CD14-positive monocyte (primary cell): ENCODE results near the gene RFX4. TPM values are rescaled to one million over a fixed set of nuclear protein-coding genes. Genes with fewer than 3 reads are reported as not detected.

Experiments used
- DNase-seq, 3 donors: peaks; one replicate each; pipeline ENCODE4 v3.0.0-alpha.2; 2011 to 2022
- H2AFZ ChIP-seq: 2 replicates; pipeline ENCODE4 v1.6.0; 2012; ENCODE audit warnings: mild to moderate bottlenecking, low read depth, low read length, inconsistent platforms; ENCODE audit not compliant: insufficient read depth, poor library complexity, severe bottlenecking
- H3K27ac ChIP-seq, 2 donors: 1 replicate in 1 of 2; 2 replicates in 1 of 2; pipeline ENCODE4 v1.5.1; 2012 to 2013; ENCODE audit warnings: low read length in 2 of 2, control low read depth in 1 of 2, inconsistent platforms in 1 of 2, low read depth in 1 of 2, mild to moderate bottlenecking in 1 of 2
- H3K27me3 ChIP-seq, 2 donors: one replicate each; pipeline versions ENCODE4 v1.6.0 to v1.6.1; 2011 to 2013; ENCODE audit warnings: low read length in 2 of 2; ENCODE audit not compliant: control insufficient read depth in 2 of 2, insufficient read depth in 2 of 2
- H3K36me3 ChIP-seq, 2 donors: replicated peaks in 1 of 2; 1 replicate in 1 of 2; 2 replicates in 1 of 2; pipeline versions ENCODE4 v1.5.1 to v1.6.1; 2012 to 2013; ENCODE audit warnings: low read length in 2 of 2, control low read depth in 1 of 2, inconsistent platforms in 1 of 2, mild to moderate bottlenecking in 1 of 2; ENCODE audit not compliant: insufficient read depth in 2 of 2, control insufficient read depth in 1 of 2
- H3K4me1 ChIP-seq, 2 donors: 1 replicate in 1 of 2; 2 replicates in 1 of 2; pipeline versions ENCODE4 v1.5.1 to v1.6.1; 2012 to 2013; ENCODE audit warnings: low read length in 2 of 2, control low read depth in 1 of 2, inconsistent platforms in 1 of 2, mild to moderate bottlenecking in 1 of 2, moderate library complexity in 1 of 2; ENCODE audit not compliant: insufficient read depth in 2 of 2, control insufficient read depth in 1 of 2
- H3K4me2 ChIP-seq: replicated peaks from 2 replicates; pipeline ENCODE3; 2012; ENCODE audit warnings: low read length, moderate library complexity, mild to moderate bottlenecking; ENCODE audit not compliant: poor library complexity, severe bottlenecking; ENCODE audit errors: extremely low read depth
- H3K4me3 ChIP-seq, 3 experiments: fragments of 200-600 bp in 1 of 3; sonication (generic) in 1 of 3; replicated peaks in 1 of 3; 1 replicate in 2 of 3; 2 replicates in 1 of 3; pipeline ENCODE4 v1.5.1; 2011 to 2013; ENCODE audit warnings: low read length in 3 of 3, mild to moderate bottlenecking in 3 of 3, control low read depth in 2 of 3, low read depth in 2 of 3, inconsistent platforms in 1 of 3, moderate library complexity in 1 of 3
- H3K79me2 ChIP-seq: 2 replicates; pipeline ENCODE4 v1.6.0; 2012; ENCODE audit warnings: mild to moderate bottlenecking, control low read depth, inconsistent platforms, low read length, moderate library complexity; ENCODE audit not compliant: insufficient read depth
- H3K9ac ChIP-seq: 2 replicates; pipeline ENCODE4 v1.6.0; 2017; ENCODE audit warnings: low read length, mild to moderate bottlenecking; ENCODE audit not compliant: insufficient read depth, poor library complexity, severe bottlenecking
- H3K9me3 ChIP-seq, 2 donors: replicated peaks in 1 of 2; 1 replicate in 1 of 2; 2 replicates in 1 of 2; pipeline versions ENCODE4 v1.5.1 to v1.6.1; 2012 to 2013; ENCODE audit warnings: low read length in 2 of 2, control low read depth in 1 of 2; ENCODE audit not compliant: control insufficient read depth in 1 of 2, insufficient read depth in 1 of 2
- H4K20me1 ChIP-seq: 2 replicates; pipeline ENCODE4 v1.6.0; 2012; ENCODE audit warnings: mild to moderate bottlenecking, low read length, control low read depth, moderate library complexity; ENCODE audit not compliant: insufficient read depth
- H3K27ac Mint-ChIP-seq, 7 donors: one replicate each; pipeline ENCODE4 v1.8.0; 2020; ENCODE audit warnings: mild to moderate bottlenecking in 7 of 7, mixed read lengths in 7 of 7, moderate library complexity in 6 of 7, inconsistent platforms in 2 of 7
- H3K27me3 Mint-ChIP-seq, 3 donors: one replicate each; pipeline ENCODE4 v1.8.0; 2021 to 2022; ENCODE audit warnings: low read depth in 3 of 3, mild to moderate bottlenecking in 3 of 3, mixed read lengths in 3 of 3, moderate library complexity in 3 of 3, inconsistent platforms in 1 of 3
- H3K36me3 Mint-ChIP-seq, 2 donors: one replicate each; pipeline ENCODE4 v1.8.0; 2020; ENCODE audit warnings: mixed read lengths in 2 of 2, inconsistent platforms in 1 of 2, mild to moderate bottlenecking in 1 of 2
- H3K4me1 Mint-ChIP-seq: one replicate; pipeline ENCODE4 v1.8.0; 2020; ENCODE audit warnings: mild to moderate bottlenecking, mixed read lengths
- H3K4me3 Mint-ChIP-seq, 2 donors: one replicate each; pipeline ENCODE4 v1.8.0; 2020; ENCODE audit warnings: mild to moderate bottlenecking in 2 of 2, mixed read lengths in 2 of 2, moderate library complexity in 1 of 2
- H3K9me3 Mint-ChIP-seq, 7 donors: one replicate each; pipeline ENCODE4 v1.8.0; 2020 to 2022; ENCODE audit warnings: mixed read lengths in 7 of 7, mild to moderate bottlenecking in 6 of 7, moderate library complexity in 6 of 7, inconsistent platforms in 2 of 7
- CTCF ChIP-seq: fragments of 200-600 bp; IDR thresholded peaks from one replicate; pipeline ENCODE4 v1.8.0; 2022; ENCODE audit warnings: antibody characterized with exemption, mild to moderate bottlenecking
- WGBS: methylation state at CpG from one replicate; pipeline ENCODE4 v1.1.5; 2013; ENCODE audit warnings: missing lambda C conversion rate; ENCODE audit not compliant: insufficient coverage; 5-methylcytosine and 5-hydroxymethylcytosine counted together
- intact Hi-C, 2 donors: fragments of 100-400 bp; cut with micrococcal nuclease; formaldehyde crosslinking; loops; one replicate each; pipeline versions ENCODE4 v1.15.0 to v1.15.1; 2023
- polyA plus RNA-seq, 3 donors: library from polyadenylated mRNA; depleted of rRNA in 1 of 3; unstranded in 2 of 3; stranded (reverse) in 1 of 3; fragments of 300-500 nt in 2 of 3; fragments of >200 nt in 1 of 3; fragmentation: Illumina TruSeq in 2 of 3; gene quantifications; 1 replicate in 2 of 3; 2 replicates in 1 of 3; pipeline ENCODE4 v1.2.3, GENCODE V29; 2012 to 2021

RFX4 gene
- polyA plus RNA-seq, 3 donors: not detected

GRCh38 chr12:106769078-106769477, 186.3 kb downstream of the RFX4 start:
- Histone ChIP-seq H4K20me1 (no peaks in the 10 kb centered on the region), H3K4me2 (no peak overlapping the region), H3K27ac (no peak overlapping the region), H3K27me3 (peaks cover 37 to 41% of the 10 kb centered on the region in 2 donors), H3K4me1 (peaks cover 5 to 8% of the 10 kb centered on the region in 2 donors), H3K79me2 (no peaks in the 10 kb centered on the region), H3K36me3 (no peaks in the 10 kb centered on the region), H3K9me3 (no peaks in the 10 kb centered on the region), H3K4me3 (no peak overlapping the region), H2AFZ (no peak overlapping the region), H3K9ac (no peak overlapping the region)
- intact Hi-C loops: no loop called here
- peaks cover 0 to 3% (median 0%) of the 10 kb centered on the region in 7 donors for H3K9me3 Mint-ChIP-seq
- H3K27ac Mint-ChIP-seq: no peak overlapping the region
- H3K4me1 Mint-ChIP-seq: peaks cover 7% of the 10 kb centered on the region
- H3K27me3 Mint-ChIP-seq: peaks cover 38 to 42% (median 42%) of the 10 kb centered on the region in 3 donors
- DNase-seq: no peak
- no CpG with 5 or more reads among the region's 5 CpGs for WGBS
- no peak for TF ChIP-seq CTCF
- peak overlapping the region in 1 of 2 donors; percentile 51 for H3K4me3 Mint-ChIP-seq
- H3K36me3 Mint-ChIP-seq: no peaks in the 10 kb centered on the region

- DNase-seq: no peak
- peaks cover 37 to 41% of the 10 kb centered on the region in 2 donors for H3K27me3 ChIP-seq
- no peak overlapping the region for H3K4me3 ChIP-seq
- H3K79me2 ChIP-seq: no peaks in the 10 kb centered on the region
- Mint-ChIP-seq H3K4me1 (peaks cover 8% of the 10 kb centered on the region), H3K36me3 (no peaks in the 10 kb centered on the region), H3K4me3 (peak overlapping the region in 1 of 2 donors; percentile 1), H3K27me3 (peaks cover 38 to 42% (median 38%) of the 10 kb centered on the region in 3 donors), H3K9me3 (peaks cover 0 to 3% (median 0%) of the 10 kb centered on the region in 7 donors), H3K27ac (no peak overlapping the region)
- no peaks in the 10 kb centered on the region for H3K36me3 ChIP-seq
- H4K20me1 ChIP-seq: no peaks in the 10 kb centered on the region
- no peak overlapping the region for H2AFZ ChIP-seq
- H3K4me2 ChIP-seq: no peak overlapping the region
- no peak overlapping the region for H3K9ac ChIP-seq
- no peaks in the 10 kb centered on the region for H3K9me3 ChIP-seq
- no peak overlapping the region for H3K27ac ChIP-seq
- TF ChIP-seq CTCF: no peak
- WGBS: 85% methylated on average over 4 of the region's 6 CpGs
- peaks cover 5 to 10% of the 10 kb centered on the region in 2 donors for H3K4me1 ChIP-seq
- intact Hi-C loops: no loop called here
Measured at GRCh38 chr12:106769546-106769945, 186.7 kb downstream of the RFX4 start.
